GM21390 (cell line): ENCODE results near the gene POLD2.
"Not testable (repeated sequence)": the region's sequence is repeated elsewhere in the genome, so short reads cannot be mapped to it uniquely, and the experiment has no call there.

Source experiments
- ATAC-seq: cut with Tn5 transposase; IDR thresholded peaks from one replicate; pipeline ENCODE4 v1.9.1; 2021; ENCODE audit not compliant: unreplicated experiment

The POLD2 gene

GRCh38 chr7:44139311-44140010 lies 16.1 kb upstream of the POLD2 start:
- ATAC-seq: no peak

GRCh38 chr7:44138698-44139097 lies 15.3 kb upstream of the POLD2 start:
- ATAC-seq: no peak

GRCh38 chr7:44136731-44137130 lies 13.4 kb upstream of the POLD2 start:
- ATAC-seq: no peak

GRCh38 chr7:44134943-44135628 lies 11.7 kb upstream of the POLD2 start:
- no peak for ATAC-seq

GRCh38 chr7:44133295-44133694 lies 9.9 kb upstream of the POLD2 start:
- no peak for ATAC-seq

GRCh38 chr7:44132039-44132438 lies 8.7 kb upstream of the POLD2 start:
- ATAC-seq: no peak

- no peak for ATAC-seq
Measured at GRCh38 chr7:44131173-44132029, 8.1 kb upstream of the POLD2 start.

- ATAC-seq: no peak
Measured at GRCh38 chr7:44128721-44129582, 5.6 kb upstream of the POLD2 start.

GRCh38 chr7:44127161-44127560 lies 3.8 kb upstream of the POLD2 start:
- ATAC-seq: no peak

GRCh38 chr7:44126574-44126973 lies 3.2 kb upstream of the POLD2 start:
- not testable (repeated sequence) for ATAC-seq

- no peak for ATAC-seq
Measured at GRCh38 chr7:44124822-44125202, 1.5 kb upstream of the POLD2 start.

- ATAC-seq: no peak
Measured at GRCh38 chr7:44122529-44122928, 819 bp downstream of the POLD2 start.

- no peak for ATAC-seq
Measured at GRCh38 chr7:44121761-44122420, 1.5 kb downstream of the POLD2 start.

GRCh38 chr7:44120395-44120794 lies 3.0 kb downstream of the POLD2 start:
- no peak for ATAC-seq

GRCh38 chr7:44119829-44120380 lies 3.4 kb downstream of the POLD2 start:
- no peak for ATAC-seq

- ATAC-seq: no peak
Measured at GRCh38 chr7:44117801-44118429, 5.4 kb downstream of the POLD2 start.

- no peak for ATAC-seq
Measured at GRCh38 chr7:44116789-44117666, 6.3 kb downstream of the POLD2 start.

GRCh38 chr7:44116087-44116788 lies 7.1 kb downstream of the POLD2 start:
- no peak for ATAC-seq
